Keratinocyte (primary cell): ENCODE data around the gene EPHA2. TPM values are rescaled to one million over a fixed set of nuclear protein-coding genes. Genes with fewer than 3 reads are reported as not detected.

Experiments used
- DNase-seq: peaks from one replicate; pipeline ENCODE4 v3.0.0-alpha.2; 2011; ENCODE audit warnings: low read depth, missing footprints, low spot score
- FAIRE-seq: peaks from 2 replicates; lab custom pipeline; 2011; peaks lifted over from hg19 to GRCh38; lab: Jason Lieb, UNC
- H2AFZ ChIP-seq: 2 replicates; pipeline ENCODE4 v1.6.0; 2012; ENCODE audit warnings: low read length, control low read depth, inconsistent platforms; ENCODE audit not compliant: control insufficient read depth
- H3K27ac ChIP-seq: 2 replicates; pipeline ENCODE4 v1.5.1; 2011; ENCODE audit warnings: low read length; ENCODE audit not compliant: control insufficient read depth, insufficient read depth
- H3K27me3 ChIP-seq: 3 replicates; pipeline ENCODE4 v1.6.0; 2011; ENCODE audit warnings: low read length; ENCODE audit not compliant: control insufficient read depth, insufficient read depth; ENCODE audit errors: extremely low read depth
- H3K36me3 ChIP-seq, 2 experiments: 2 replicates in 1 of 2; 3 replicates in 1 of 2; pipeline ENCODE4 v1.5.1; 2011; ENCODE audit warnings: low read length in 2 of 2, mild to moderate bottlenecking in 1 of 2; ENCODE audit not compliant: control insufficient read depth in 2 of 2, insufficient read depth in 2 of 2; ENCODE audit errors: extremely low read depth in 1 of 2
- H3K4me1 ChIP-seq: 3 replicates; pipeline ENCODE4 v1.5.1; 2011; ENCODE audit warnings: low read length; ENCODE audit not compliant: control insufficient read depth, insufficient read depth; ENCODE audit errors: extremely low read depth
- H3K4me2 ChIP-seq: 3 replicates; pipeline ENCODE4 v1.6.0; 2011; ENCODE audit warnings: low read depth, low read length; ENCODE audit not compliant: control insufficient read depth, insufficient read depth; ENCODE audit errors: extremely low read depth
- H3K4me3 ChIP-seq, 3 experiments: fragments of 200-600 bp in 1 of 3; sonication (generic) in 1 of 3; 2 replicates in 2 of 3; 3 replicates in 1 of 3; pipeline ENCODE4 v1.5.1; 2011 to 2016; ENCODE audit warnings: low read length in 3 of 3, mild to moderate bottlenecking in 3 of 3, control low read depth in 2 of 3, inconsistent platforms in 1 of 3, low read depth in 1 of 3, mixed read lengths in 1 of 3, mixed run types in 1 of 3, moderate library complexity in 1 of 3; ENCODE audit not compliant: control insufficient read depth in 2 of 3, insufficient read depth in 2 of 3; ENCODE audit errors: extremely low read depth in 1 of 3
- H3K79me2 ChIP-seq: 2 replicates; pipeline ENCODE4 v1.6.0; 2012; ENCODE audit warnings: low read length; ENCODE audit not compliant: control insufficient read depth, insufficient read depth
- H3K9ac ChIP-seq: 3 replicates; pipeline ENCODE4 v1.6.0; 2011; ENCODE audit warnings: low read length; ENCODE audit not compliant: control insufficient read depth, insufficient read depth; ENCODE audit errors: extremely low read depth
- H3K9me1 ChIP-seq: 3 replicates; pipeline ENCODE4 v1.6.0; 2011; ENCODE audit warnings: low read length; ENCODE audit not compliant: control insufficient read depth, insufficient read depth; ENCODE audit errors: extremely low read depth
- H3K9me3 ChIP-seq: 2 replicates; pipeline ENCODE4 v1.5.1; 2012; ENCODE audit warnings: low read depth, low read length; ENCODE audit not compliant: control insufficient read depth
- H4K20me1 ChIP-seq: 3 replicates; pipeline ENCODE4 v1.6.0; 2011; ENCODE audit warnings: low read length; ENCODE audit not compliant: control insufficient read depth, insufficient read depth; ENCODE audit errors: extremely low read depth
- CTCF ChIP-seq, 3 experiments: IDR thresholded peaks in 1 of 3; conservative IDR thresholded peaks in 1 of 3; optimal IDR thresholded peaks in 1 of 3; 2 replicates in 2 of 3; 3 replicates in 1 of 3; pipeline versions ENCODE3 to v1.5.1; 2011; ENCODE audit warnings: low read length in 3 of 3, mild to moderate bottlenecking in 3 of 3, moderate library complexity in 2 of 3, control low read depth in 1 of 3, inconsistent platforms in 1 of 3; ENCODE audit not compliant: insufficient read depth in 2 of 3; ENCODE audit errors: extremely low read depth in 1 of 3
- EZH2 ChIP-seq: IDR thresholded peaks from one replicate; pipeline ENCODE4 v1.6.1; 2012; ENCODE audit warnings: inconsistent platforms, mild to moderate bottlenecking, low read length, moderate library complexity
- dilution Hi-C: fragments of 300-500 bp; cut with MboI; formaldehyde crosslinking; loops from one replicate; pipeline ENCODE4 v1.7.0; 2020; ENCODE audit warnings: low sequenced_read_pairs; ENCODE audit not compliant: extremely low pct_ligation_motif_present
- polyA plus RNA-seq, 5 experiments: library from polyadenylated mRNA; depleted of rRNA in 3 of 5; stranded (reverse) in 3 of 5; stranded (forward) in 1 of 5; unstranded in 1 of 5; fragments of >200 nt; gene quantifications; 1 replicate in 1 of 5; 2 replicates in 3 of 5; 3 replicates in 1 of 5; pipeline versions ENCODE4 v1.2.1 to v1.2.3, GENCODE V29; 2011 to 2012; ENCODE audit warnings: missing spikeins in 2 of 5, low read depth in 1 of 5, low replicate concordance in 1 of 5

EPHA2 gene
- polyA plus RNA-seq, 1 donor (not counting 4 experiments of a cell fraction or from before 2014, with no cell fraction given): 55.6 TPM

- Histone ChIP-seq H2AFZ (no peak overlapping the region), H3K4me3 (no peak overlapping the region), H3K27me3 (no peaks in the 10 kb centered on the region), H3K9me1 (peaks cover 2% of the 10 kb centered on the region), H4K20me1 (peaks cover 70% of the 10 kb centered on the region), H3K36me3 (peaks cover 66 to 75% of the 10 kb centered on the region in 2 experiments), H3K4me2 (no peak overlapping the region), H3K4me1 (peaks cover 11% of the 10 kb centered on the region), H3K9ac (no peak overlapping the region), H3K27ac (no peak overlapping the region), H3K9me3 (no peaks in the 10 kb centered on the region), H3K79me2 (peaks cover 80% of the 10 kb centered on the region)
- FAIRE-seq: no peak
- no peak for DNase-seq
- TF ChIP-seq EZH2 (no peak), CTCF (optimal IDR thresholded peaks at IDR 0.05 in 1 of 3, IDR thresholded peaks at IDR 0.05 in 1 of 3, conservative IDR thresholded peaks at IDR 0.05 in 1 of 3; ENCODE audit: extremely low read depth in 1 of 3, insufficient read depth in 2 of 3, low read length in 3 of 3) (no peak)
- dilution Hi-C loops: no loop called here
These were observed 21.0 kb downstream of the EPHA2 start for GRCh38 chr1:16134906-16135305.

DNA sequence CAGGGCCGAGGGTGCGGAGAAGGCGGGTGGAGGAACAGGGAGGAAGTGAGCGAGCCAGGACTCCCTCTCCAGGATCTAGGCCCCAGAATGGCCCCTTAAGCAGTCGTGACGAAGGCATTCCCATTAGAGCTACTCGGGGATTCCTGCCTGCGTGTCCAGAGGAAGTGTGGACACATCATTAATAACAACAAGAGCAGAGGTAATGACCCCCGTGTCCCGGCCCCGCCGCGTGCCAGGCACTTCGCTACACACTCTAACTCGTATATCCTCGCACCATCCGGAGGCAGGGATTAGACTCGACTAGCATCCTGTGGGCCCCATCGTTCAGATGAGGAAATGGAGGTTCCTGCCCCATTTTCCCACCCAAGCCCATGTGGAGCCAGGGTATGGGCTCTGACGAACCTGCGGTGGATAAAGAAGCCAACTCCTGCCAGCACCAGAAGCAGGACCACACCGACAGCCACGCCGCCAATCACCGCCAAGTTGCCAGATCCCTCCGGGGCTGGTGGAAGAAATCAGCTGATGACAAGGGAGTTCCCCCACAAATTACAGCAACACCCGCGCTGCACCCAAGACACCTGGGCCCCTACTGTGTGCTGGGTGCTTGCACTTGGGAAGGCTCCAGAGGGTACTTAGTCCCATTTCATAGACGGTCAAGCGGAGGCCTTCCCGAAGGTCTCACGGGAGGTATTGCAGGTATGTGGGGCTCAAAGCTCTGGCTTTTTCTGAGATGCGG is 21.6 kb downstream of the EPHA2 start:
- Histone ChIP-seq H3K9me1 (no peaks in the 10 kb centered on the region), H3K4me3 (no peak overlapping the region), H3K9me3 (no peaks in the 10 kb centered on the region), H3K9ac (no peak overlapping the region), H2AFZ (no peak overlapping the region), H3K36me3 (peaks cover 67 to 76% of the 10 kb centered on the region in 2 experiments), H3K4me1 (peaks cover 5% of the 10 kb centered on the region), H3K79me2 (peaks cover 78% of the 10 kb centered on the region), H3K27me3 (no peaks in the 10 kb centered on the region), H3K27ac (no peak overlapping the region), H3K4me2 (no peak overlapping the region), H4K20me1 (peaks cover 69% of the 10 kb centered on the region)
- no peak for FAIRE-seq
- dilution Hi-C loops: no loop called here
- DNase-seq: no peak
- no peak for TF ChIP-seq EZH2
- TF ChIP-seq CTCF (optimal IDR thresholded peaks at IDR 0.05 in 1 of 3, IDR thresholded peaks at IDR 0.05 in 1 of 3, conservative IDR thresholded peaks at IDR 0.05 in 1 of 3; ENCODE audit: extremely low read depth in 1 of 3, insufficient read depth in 2 of 3, low read length in 3 of 3): no peak
